Measurements from ENCODE around the gene CISH. TPM values are rescaled to one million over a fixed set of nuclear protein-coding genes. Genes with fewer than 3 reads are reported as not detected.

CISH gene
- total RNA-seq, 2 donors from 2014 or later = 4.1 to 13.3 TPM

DNA sequence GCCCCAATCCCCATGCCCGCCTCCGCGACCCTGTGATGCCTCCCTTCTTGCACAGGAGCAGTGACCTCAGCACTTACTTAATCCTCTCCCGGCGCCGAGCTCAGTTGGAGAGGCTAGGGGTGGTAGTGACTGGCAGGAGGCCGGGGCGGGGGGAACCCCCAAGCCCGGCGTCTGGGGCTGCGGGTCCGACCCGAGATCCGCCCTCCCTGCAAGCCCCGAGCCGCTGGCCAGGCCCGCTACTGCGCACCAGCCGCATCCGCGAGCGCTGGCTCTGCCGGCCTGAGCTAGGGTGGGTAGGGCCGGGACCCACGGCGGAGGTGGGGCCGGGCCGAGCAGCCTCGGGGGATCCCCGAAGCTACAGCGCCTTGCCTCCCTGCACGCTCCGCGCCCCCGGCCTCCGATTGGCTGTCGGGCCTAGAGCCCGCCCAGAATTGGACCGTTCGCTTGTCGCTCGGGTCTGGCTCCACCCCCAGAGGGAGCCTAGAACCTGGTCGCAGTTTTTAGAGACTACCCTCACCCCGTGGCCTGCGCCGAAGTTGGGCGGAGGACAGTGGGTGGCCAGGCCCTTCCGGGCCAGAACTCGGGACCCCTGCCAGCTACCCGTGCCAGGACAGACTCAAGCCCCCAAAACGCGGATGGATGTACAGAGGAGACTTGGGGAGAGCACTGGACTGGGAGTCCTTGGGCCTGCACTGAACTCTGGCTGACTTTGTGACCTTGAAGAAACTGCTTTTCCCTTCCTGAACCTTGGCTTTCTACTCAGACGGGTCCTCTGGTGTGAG, 44.0 kb downstream of the CISH start, which contains the start of gene C3orf18:
C3orf18 (minus strand) TSS at position 362 of the 782 bp plus-strand sequence. CDS start 2,048 bp downstream, outside the sequence.
- Histone ChIP-seq H3K27ac (peak within 1 kb of the TSS; percentile 64 to 87), H3K36me3 (no peaks in the 10 kb centered on the region), H3K9me3 (no peaks in the 10 kb centered on the region), H3K4me3 (peak within 1 kb of the TSS; percentile 76), H3K4me1 (ENCODE audit: control insufficient read depth in 1 of 2, low read depth in 2 of 2) (peaks cover 5 to 40% of the 10 kb centered on the region in 2 donors), H3K27me3 (replicated peaks; ENCODE audit: insufficient read depth) (no peaks in the 10 kb centered on the region)
- ATAC-seq (ENCODE audit: insufficient number of reproducible peaks, low FRiP score, low read depth) = peak; percentile 42
- TF ChIP-seq, protein P1, sequence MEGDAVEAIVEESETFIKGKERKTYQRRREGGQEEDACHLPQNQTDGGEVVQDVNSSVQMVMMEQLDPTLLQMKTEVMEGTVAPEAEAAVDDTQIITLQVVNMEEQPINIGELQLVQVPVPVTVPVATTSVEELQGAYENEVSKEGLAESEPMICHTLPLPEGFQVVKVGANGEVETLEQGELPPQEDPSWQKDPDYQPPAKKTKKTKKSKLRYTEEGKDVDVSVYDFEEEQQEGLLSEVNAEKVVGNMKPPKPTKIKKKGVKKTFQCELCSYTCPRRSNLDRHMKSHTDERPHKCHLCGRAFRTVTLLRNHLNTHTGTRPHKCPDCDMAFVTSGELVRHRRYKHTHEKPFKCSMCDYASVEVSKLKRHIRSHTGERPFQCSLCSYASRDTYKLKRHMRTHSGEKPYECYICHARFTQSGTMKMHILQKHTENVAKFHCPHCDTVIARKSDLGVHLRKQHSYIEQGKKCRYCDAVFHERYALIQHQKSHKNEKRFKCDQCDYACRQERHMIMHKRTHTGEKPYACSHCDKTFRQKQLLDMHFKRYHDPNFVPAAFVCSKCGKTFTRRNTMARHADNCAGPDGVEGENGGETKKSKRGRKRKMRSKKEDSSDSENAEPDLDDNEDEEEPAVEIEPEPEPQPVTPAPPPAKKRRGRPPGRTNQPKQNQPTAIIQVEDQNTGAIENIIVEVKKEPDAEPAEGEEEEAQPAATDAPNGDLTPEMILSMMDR (IDR thresholded peaks at IDR 0.05) = no peak
- DNase-seq (ENCODE audit: low spot score) = peak; percentile 62

DNA sequence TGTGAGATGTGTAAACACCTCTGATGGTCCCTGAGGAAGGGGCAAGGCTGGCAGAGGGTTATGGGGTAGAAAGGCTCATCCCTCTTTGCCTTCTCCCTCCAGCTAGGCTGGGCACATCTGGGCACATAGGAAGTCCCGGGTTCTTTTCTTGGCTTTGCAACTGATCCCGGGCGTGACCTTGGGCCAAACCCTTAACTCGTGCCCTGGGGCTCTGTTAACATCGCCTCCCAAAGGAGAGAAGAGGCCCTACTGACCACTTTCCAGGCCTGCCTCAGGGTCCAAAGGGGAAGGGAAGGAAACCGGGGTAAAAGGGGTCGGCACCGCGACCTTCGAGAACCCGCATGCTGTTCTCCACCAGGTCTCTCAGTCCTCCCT, 44.6 kb downstream of the CISH start:
- no peak for ATAC-seq (ENCODE audit: insufficient number of reproducible peaks, low FRiP score, low read depth)
- Histone ChIP-seq H3K9me3 (no peaks in the 10 kb centered on the region), H3K27me3 (replicated peaks; ENCODE audit: insufficient read depth) (no peaks in the 10 kb centered on the region), H3K36me3 (no peaks in the 10 kb centered on the region), H3K4me1 (ENCODE audit: control insufficient read depth in 1 of 2, low read depth in 2 of 2) (peaks cover 5 to 34% of the 10 kb centered on the region in 2 donors), H3K4me3 (peak overlapping the region; percentile 76), H3K27ac (peak overlapping the region; percentile 64 to 87)
- DNase-seq (ENCODE audit: low spot score) = no peak
- TF ChIP-seq, protein P1 (IDR thresholded peaks at IDR 0.05) = no peak

DNA sequence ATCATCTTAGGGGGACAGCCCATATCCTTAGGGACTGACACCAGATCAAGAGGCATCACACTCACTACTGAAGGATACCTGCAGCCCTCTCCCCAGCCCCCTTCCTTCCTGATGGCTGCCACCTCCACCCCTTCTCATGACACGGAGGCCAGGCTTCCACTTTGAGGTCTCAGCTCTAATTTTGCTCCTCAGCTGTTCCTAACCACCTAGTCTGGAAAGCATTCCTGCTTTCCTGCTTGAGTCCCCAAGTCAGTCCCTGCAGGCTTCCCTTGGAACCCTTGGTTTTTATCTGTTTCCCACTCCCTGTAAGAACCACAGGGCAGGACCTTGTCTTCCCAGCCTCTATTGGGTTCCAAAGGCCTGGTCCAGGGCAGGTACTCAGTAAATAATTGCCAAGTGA, 47.3 kb downstream of the CISH start:
- Histone ChIP-seq H3K36me3 (no peaks in the 10 kb centered on the region), H3K9me3 (no peaks in the 10 kb centered on the region), H3K27ac (no peak overlapping the region), H3K4me1 (ENCODE audit: control insufficient read depth in 1 of 2, low read depth in 2 of 2) (peaks cover 5 to 24% of the 10 kb centered on the region in 2 donors), H3K4me3 (no peak overlapping the region), H3K27me3 (replicated peaks; ENCODE audit: insufficient read depth) (no peaks in the 10 kb centered on the region)
- TF ChIP-seq, protein P1 (IDR thresholded peaks at IDR 0.05) = no peak
- ATAC-seq (ENCODE audit: insufficient number of reproducible peaks, low FRiP score, low read depth) (no peak), DNase-seq (ENCODE audit: low spot score) (no peak)

DNA sequence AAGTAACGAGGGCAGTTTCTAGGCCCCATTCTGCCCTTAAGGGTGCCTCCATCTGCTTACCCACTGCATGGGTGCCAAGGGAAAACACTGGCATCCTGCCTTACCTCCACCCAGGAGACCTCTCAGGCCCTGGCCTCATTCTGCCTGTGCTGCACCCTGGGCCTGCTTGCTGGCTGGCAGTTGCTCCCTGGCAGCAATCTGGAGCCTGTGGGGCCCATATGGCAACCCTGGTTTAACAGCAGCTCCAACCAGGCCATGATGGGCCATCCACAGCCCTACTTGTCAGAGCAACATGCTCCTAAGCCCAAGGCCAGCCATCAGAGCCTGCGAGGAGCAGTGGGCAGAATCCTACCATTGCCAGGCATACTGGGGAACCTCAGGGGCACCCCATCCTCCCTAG, 47.7 kb downstream of the CISH start:
- H3K4me3 ChIP-seq = no peak overlapping the region
- ATAC-seq (ENCODE audit: insufficient number of reproducible peaks, low FRiP score, low read depth) (no peak), DNase-seq (ENCODE audit: low spot score) (no peak)
- H3K36me3 ChIP-seq = no peaks in the 10 kb centered on the region
- H3K27ac ChIP-seq = no peak overlapping the region
- no peaks in the 10 kb centered on the region for H3K27me3 ChIP-seq (replicated peaks; ENCODE audit: insufficient read depth)
- TF ChIP-seq, protein P1 (IDR thresholded peaks at IDR 0.05) = no peak
- H3K9me3 ChIP-seq = no peaks in the 10 kb centered on the region
- H3K4me1 ChIP-seq (ENCODE audit: control insufficient read depth in 1 of 2, low read depth in 2 of 2) = peaks cover 5 to 24% of the 10 kb centered on the region in 2 donors

GRCh38 chr3:50562861-50563260, 48.7 kb downstream of the CISH start:
- no peak overlapping the region for H3K4me3 ChIP-seq
- no peaks in the 10 kb centered on the region for H3K27me3 ChIP-seq (replicated peaks; ENCODE audit: insufficient read depth)
- H3K36me3 ChIP-seq = no peaks in the 10 kb centered on the region
- H3K27ac ChIP-seq = no peak overlapping the region
- ATAC-seq (ENCODE audit: insufficient number of reproducible peaks, low FRiP score, low read depth) (no peak), DNase-seq (ENCODE audit: low spot score) (no peak)
- no peaks in the 10 kb centered on the region for H3K9me3 ChIP-seq
- H3K4me1 ChIP-seq (ENCODE audit: control insufficient read depth in 1 of 2, low read depth in 2 of 2) = peaks cover 5 to 18% of the 10 kb centered on the region in 2 donors
- TF ChIP-seq, protein P1 (IDR thresholded peaks at IDR 0.05) = no peak

All from thoracic aorta (tissue), 2 donors.